Right atrium auricular region (tissue), 2 donors: ENCODE data around the gene RAPGEFL1. TPM values are rescaled to one million over a fixed set of nuclear protein-coding genes. Genes with fewer than 3 reads are reported as not detected.

Source experiments
- DNase-seq: peaks from one replicate; pipeline ENCODE4 v3.0.0-alpha.2; 2019; ENCODE audit warnings: low spot score
- H3K27ac ChIP-seq, 2 donors: fragments of 200-600 bp; sonication (generic); 1 replicate in 1 of 2; 2 replicates in 1 of 2; pipeline ENCODE4 v1.5.1; 2016 to 2019
- H3K27me3 ChIP-seq, 2 donors: fragments of 200-600 bp; sonication (generic); one replicate each; pipeline versions ENCODE4 v1.5.1 to v1.6.0; 2017 to 2019
- H3K36me3 ChIP-seq: fragments of 200-600 bp; sonication (generic); one replicate; pipeline ENCODE4 v1.5.1; 2016
- H3K4me1 ChIP-seq, 2 donors: fragments of 200-600 bp; sonication (generic); one replicate each; pipeline versions ENCODE4 v1.5.1 to v1.6.0; 2017 to 2019
- H3K4me3 ChIP-seq, 2 donors: fragments of 200-600 bp; sonication (generic); 1 replicate in 1 of 2; 2 replicates in 1 of 2; pipeline ENCODE4 v1.5.1; 2017 to 2019; ENCODE audit warnings: mild to moderate bottlenecking in 1 of 2, moderate library complexity in 1 of 2
- H3K9me3 ChIP-seq, 2 donors: fragments of 200-600 bp; sonication (generic); one replicate each; pipeline ENCODE4 v1.5.1; 2019
- CTCF ChIP-seq, 2 donors: fragments of 200-600 bp; sonication (generic); IDR thresholded peaks; one replicate each; pipeline ENCODE4 v1.5.1; 2019; ENCODE audit warnings: antibody characterized with exemption in 2 of 2
- total RNA-seq, 2 donors: library from RNA; depleted of rRNA; stranded (reverse); fragments of >200 nt; gene quantifications; one replicate each; pipeline ENCODE4 v1.1.0, GENCODE V29; 2016

RAPGEFL1 gene
- total RNA-seq, 2 donors from 2014 or later, result 1.6 to 2.9 TPM

GRCh38 chr17:40153603-40154236 lies 23.6 kb upstream of the RAPGEFL1 start:
- no peak for TF ChIP-seq CTCF (IDR thresholded peaks at IDR 0.05)

GRCh38 chr17:40157973-40158372 lies 19.3 kb upstream of the RAPGEFL1 start:
- no peaks in the 10 kb centered on the region for H3K27me3 ChIP-seq
- no peak overlapping the region for H3K4me3 ChIP-seq
- no peak for DNase-seq
- H3K9me3 ChIP-seq, result no peaks in the 10 kb centered on the region
- peaks cover 0 to 7% of the 10 kb centered on the region in 2 donors for H3K4me1 ChIP-seq
- no peak overlapping the region for H3K27ac ChIP-seq
- H3K36me3 ChIP-seq, result peaks cover 52% of the 10 kb centered on the region
- no peak for TF ChIP-seq CTCF (IDR thresholded peaks at IDR 0.05)

More at GRCh38 chr17:40153603-40154236, 23.6 kb upstream of the RAPGEFL1 start:
- no peaks in the 10 kb centered on the region for H3K27me3 ChIP-seq
- H3K36me3 ChIP-seq, result peaks cover 41% of the 10 kb centered on the region
- DNase-seq, result no peak
- peaks cover 0 to 7% of the 10 kb centered on the region in 2 donors for H3K4me1 ChIP-seq
- H3K9me3 ChIP-seq, result no peaks in the 10 kb centered on the region
- no peak overlapping the region for H3K27ac ChIP-seq
- H3K4me3 ChIP-seq, result no peak overlapping the region

- H3K36me3 ChIP-seq, result peaks cover 52% of the 10 kb centered on the region
- no peak overlapping the region for H3K4me3 ChIP-seq
- no peaks in the 10 kb centered on the region for H3K27me3 ChIP-seq
- no peak overlapping the region for H3K27ac ChIP-seq
- H3K9me3 ChIP-seq, result no peaks in the 10 kb centered on the region
- no peak for TF ChIP-seq CTCF (IDR thresholded peaks at IDR 0.05)
- DNase-seq, result no peak
- peaks cover 0 to 7% of the 10 kb centered on the region in 2 donors for H3K4me1 ChIP-seq
Observed at GRCh38 chr17:40158438-40159013, 18.7 kb upstream of the RAPGEFL1 start.

- TF ChIP-seq CTCF (IDR thresholded peaks at IDR 0.05), result no peak
- DNase-seq, result no peak
- no peaks in the 10 kb centered on the region for H3K27me3 ChIP-seq
- H3K36me3 ChIP-seq, result peaks cover 52% of the 10 kb centered on the region
- H3K27ac ChIP-seq, result no peak overlapping the region
- H3K4me1 ChIP-seq, result peaks cover 0 to 7% of the 10 kb centered on the region in 2 donors
- H3K9me3 ChIP-seq, result no peaks in the 10 kb centered on the region
- no peak overlapping the region for H3K4me3 ChIP-seq
Observed at GRCh38 chr17:40159456-40159855, 17.8 kb upstream of the RAPGEFL1 start.

GRCh38 chr17:40167685-40168261 lies 9.5 kb upstream of the RAPGEFL1 start:
- Histone ChIP-seq H3K9me3 (no peaks in the 10 kb centered on the region), H3K4me1 (no peaks in the 10 kb centered on the region), H3K36me3 (peaks cover 90% of the 10 kb centered on the region), H3K4me3 (no peak overlapping the region), H3K27me3 (no peaks in the 10 kb centered on the region), H3K27ac (no peak overlapping the region)
- DNase-seq, result no peak
- TF ChIP-seq CTCF (IDR thresholded peaks at IDR 0.05), result no peak
